IMR-90 (cell line): ENCODE measurements around the gene CYP17A1.

ENCODE experiments used
- NFE2L2 ChIP-seq: fragments of 150-350 bp; IDR thresholded peaks from 2 replicates; pipeline ENCODE4 v1.6.1; 2016; ENCODE audit warnings: low read depth, mild to moderate bottlenecking, low read length
- POLR2A ChIP-seq: IDR thresholded peaks from 2 replicates; pipeline ENCODE4 v1.6.1; 2012; ENCODE audit warnings: mild to moderate bottlenecking, low read depth, low read length
- RCOR1 ChIP-seq: IDR thresholded peaks from 2 replicates; pipeline ENCODE4 v1.6.1; 2012; ENCODE audit warnings: mild to moderate bottlenecking, low read length, improper control_type of control experiment; ENCODE audit not compliant: insufficient replicate concordance

DNA sequence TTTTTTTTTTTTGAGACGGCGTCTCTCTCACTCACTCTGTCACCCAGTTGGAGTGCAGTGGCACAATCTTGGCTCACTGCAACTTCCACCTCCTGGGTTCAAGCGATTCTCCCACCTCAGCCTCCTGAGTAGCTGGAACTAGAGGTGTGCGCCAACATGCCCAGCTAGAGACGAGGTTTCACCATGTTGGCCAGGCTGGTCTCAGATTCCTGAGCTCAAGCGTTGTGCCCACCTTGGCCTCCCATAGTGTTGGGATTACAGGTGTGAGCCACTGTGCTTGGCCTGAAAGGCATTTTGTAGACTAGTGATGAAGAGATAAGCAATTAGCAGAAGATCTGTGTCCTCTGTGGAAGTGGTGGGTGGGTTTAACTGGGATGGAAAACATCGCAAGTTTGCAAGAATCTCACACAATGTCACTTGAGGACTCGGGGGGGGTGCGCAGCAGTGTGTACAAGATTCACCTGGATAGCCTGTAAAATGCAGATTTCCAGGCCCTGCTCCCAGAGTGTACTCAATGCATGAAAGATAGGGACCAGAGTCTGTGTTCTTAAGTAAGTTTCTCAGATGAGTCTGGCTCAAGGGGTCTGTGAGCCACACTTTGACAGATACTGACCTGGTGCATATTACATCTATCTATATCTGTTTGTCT is 10.9 kb downstream of the CYP17A1 start:
- TF ChIP-seq NFE2L2: no peak
- TF ChIP-seq POLR2A: no peak
- no peak for TF ChIP-seq RCOR1
